H1 (cell line): ENCODE measurements around the gene LMAN2. TPM values are rescaled to one million over a fixed set of nuclear protein-coding genes. Genes with fewer than 3 reads are reported as not detected.

Source experiments
- MAFK ChIP-seq: IDR thresholded peaks from 2 replicates; pipeline ENCODE4 v1.6.1; 2012; ENCODE audit warnings: low read depth, mild to moderate bottlenecking, improper control_type of control experiment, low read length
- TAF1 ChIP-seq: IDR thresholded peaks from 2 replicates; pipeline ENCODE4 v1.6.1; 2011; ENCODE audit warnings: mild to moderate bottlenecking, low read depth, low read length
- TAF7 ChIP-seq: optimal IDR thresholded peaks from 2 replicates; pipeline ENCODE3; 2011; ENCODE audit warnings: low read depth, mild to moderate bottlenecking, inconsistent platforms, low read length, moderate library complexity, borderline replicate concordance
- USF2 ChIP-seq: IDR thresholded peaks from 2 replicates; pipeline ENCODE4 v1.6.1; 2011; ENCODE audit warnings: low read length, improper control_type of control experiment
- polyA plus RNA-seq, 7 experiments: library from polyadenylated mRNA; depleted of rRNA in 3 of 7; stranded (reverse) in 5 of 7; unstranded in 2 of 7; fragments of >200 nt in 5 of 7; fragments of 200-250 nt in 2 of 7; gene quantifications; 1 replicate in 5 of 7; 2 replicates in 1 of 7; 4 replicates in 1 of 7; pipeline versions ENCODE4 v1.2.1 to v1.2.3, GENCODE V29; 2011 to 2013; ENCODE audit warnings: missing spikeins in 2 of 7, mixed read lengths in 2 of 7
- total RNA-seq: library from RNA; stranded (reverse); fragmentation: NEBNext Ultra II Directional; extraction: Animal tissue kit (Norgen Biotek cat#: 25700); gene quantifications from 2 replicates; pipeline ENCODE4 v1.2.1, GENCODE V29; 2021
- TF ChIP-seq, protein P1 (sequence below): IDR thresholded peaks from 2 replicates; pipeline ENCODE4 v1.6.1; 2012; ENCODE audit warnings: low read length, inconsistent platforms
- TF ChIP-seq, protein P2 (sequence below): fragments of 300-600 bp; sonication (generic); IDR thresholded peaks from 2 replicates; pipeline ENCODE4 v1.7.1; 2012; ENCODE audit warnings: low read length, moderate library complexity, mild to moderate bottlenecking, inconsistent platforms; ENCODE audit not compliant: insufficient replicate concordance

LMAN2 gene
- total and polyA plus RNA-seq, 2 of the 8 experiments (the other 6 are each of a cell fraction or from before 2014, with no cell fraction given) = 116 to 225 TPM

GRCh38 chr5:177334781-177335700, 16.4 kb downstream of the LMAN2 start (continued):
- TF ChIP-seq, protein P1, sequence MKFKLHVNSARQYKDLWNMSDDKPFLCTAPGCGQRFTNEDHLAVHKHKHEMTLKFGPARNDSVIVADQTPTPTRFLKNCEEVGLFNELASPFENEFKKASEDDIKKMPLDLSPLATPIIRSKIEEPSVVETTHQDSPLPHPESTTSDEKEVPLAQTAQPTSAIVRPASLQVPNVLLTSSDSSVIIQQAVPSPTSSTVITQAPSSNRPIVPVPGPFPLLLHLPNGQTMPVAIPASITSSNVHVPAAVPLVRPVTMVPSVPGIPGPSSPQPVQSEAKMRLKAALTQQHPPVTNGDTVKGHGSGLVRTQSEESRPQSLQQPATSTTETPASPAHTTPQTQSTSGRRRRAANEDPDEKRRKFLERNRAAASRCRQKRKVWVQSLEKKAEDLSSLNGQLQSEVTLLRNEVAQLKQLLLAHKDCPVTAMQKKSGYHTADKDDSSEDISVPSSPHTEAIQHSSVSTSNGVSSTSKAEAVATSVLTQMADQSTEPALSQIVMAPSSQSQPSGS = no peak
- no peak for TF ChIP-seq TAF1
- TF ChIP-seq TAF7 = no peak
- TF ChIP-seq, protein P2, sequence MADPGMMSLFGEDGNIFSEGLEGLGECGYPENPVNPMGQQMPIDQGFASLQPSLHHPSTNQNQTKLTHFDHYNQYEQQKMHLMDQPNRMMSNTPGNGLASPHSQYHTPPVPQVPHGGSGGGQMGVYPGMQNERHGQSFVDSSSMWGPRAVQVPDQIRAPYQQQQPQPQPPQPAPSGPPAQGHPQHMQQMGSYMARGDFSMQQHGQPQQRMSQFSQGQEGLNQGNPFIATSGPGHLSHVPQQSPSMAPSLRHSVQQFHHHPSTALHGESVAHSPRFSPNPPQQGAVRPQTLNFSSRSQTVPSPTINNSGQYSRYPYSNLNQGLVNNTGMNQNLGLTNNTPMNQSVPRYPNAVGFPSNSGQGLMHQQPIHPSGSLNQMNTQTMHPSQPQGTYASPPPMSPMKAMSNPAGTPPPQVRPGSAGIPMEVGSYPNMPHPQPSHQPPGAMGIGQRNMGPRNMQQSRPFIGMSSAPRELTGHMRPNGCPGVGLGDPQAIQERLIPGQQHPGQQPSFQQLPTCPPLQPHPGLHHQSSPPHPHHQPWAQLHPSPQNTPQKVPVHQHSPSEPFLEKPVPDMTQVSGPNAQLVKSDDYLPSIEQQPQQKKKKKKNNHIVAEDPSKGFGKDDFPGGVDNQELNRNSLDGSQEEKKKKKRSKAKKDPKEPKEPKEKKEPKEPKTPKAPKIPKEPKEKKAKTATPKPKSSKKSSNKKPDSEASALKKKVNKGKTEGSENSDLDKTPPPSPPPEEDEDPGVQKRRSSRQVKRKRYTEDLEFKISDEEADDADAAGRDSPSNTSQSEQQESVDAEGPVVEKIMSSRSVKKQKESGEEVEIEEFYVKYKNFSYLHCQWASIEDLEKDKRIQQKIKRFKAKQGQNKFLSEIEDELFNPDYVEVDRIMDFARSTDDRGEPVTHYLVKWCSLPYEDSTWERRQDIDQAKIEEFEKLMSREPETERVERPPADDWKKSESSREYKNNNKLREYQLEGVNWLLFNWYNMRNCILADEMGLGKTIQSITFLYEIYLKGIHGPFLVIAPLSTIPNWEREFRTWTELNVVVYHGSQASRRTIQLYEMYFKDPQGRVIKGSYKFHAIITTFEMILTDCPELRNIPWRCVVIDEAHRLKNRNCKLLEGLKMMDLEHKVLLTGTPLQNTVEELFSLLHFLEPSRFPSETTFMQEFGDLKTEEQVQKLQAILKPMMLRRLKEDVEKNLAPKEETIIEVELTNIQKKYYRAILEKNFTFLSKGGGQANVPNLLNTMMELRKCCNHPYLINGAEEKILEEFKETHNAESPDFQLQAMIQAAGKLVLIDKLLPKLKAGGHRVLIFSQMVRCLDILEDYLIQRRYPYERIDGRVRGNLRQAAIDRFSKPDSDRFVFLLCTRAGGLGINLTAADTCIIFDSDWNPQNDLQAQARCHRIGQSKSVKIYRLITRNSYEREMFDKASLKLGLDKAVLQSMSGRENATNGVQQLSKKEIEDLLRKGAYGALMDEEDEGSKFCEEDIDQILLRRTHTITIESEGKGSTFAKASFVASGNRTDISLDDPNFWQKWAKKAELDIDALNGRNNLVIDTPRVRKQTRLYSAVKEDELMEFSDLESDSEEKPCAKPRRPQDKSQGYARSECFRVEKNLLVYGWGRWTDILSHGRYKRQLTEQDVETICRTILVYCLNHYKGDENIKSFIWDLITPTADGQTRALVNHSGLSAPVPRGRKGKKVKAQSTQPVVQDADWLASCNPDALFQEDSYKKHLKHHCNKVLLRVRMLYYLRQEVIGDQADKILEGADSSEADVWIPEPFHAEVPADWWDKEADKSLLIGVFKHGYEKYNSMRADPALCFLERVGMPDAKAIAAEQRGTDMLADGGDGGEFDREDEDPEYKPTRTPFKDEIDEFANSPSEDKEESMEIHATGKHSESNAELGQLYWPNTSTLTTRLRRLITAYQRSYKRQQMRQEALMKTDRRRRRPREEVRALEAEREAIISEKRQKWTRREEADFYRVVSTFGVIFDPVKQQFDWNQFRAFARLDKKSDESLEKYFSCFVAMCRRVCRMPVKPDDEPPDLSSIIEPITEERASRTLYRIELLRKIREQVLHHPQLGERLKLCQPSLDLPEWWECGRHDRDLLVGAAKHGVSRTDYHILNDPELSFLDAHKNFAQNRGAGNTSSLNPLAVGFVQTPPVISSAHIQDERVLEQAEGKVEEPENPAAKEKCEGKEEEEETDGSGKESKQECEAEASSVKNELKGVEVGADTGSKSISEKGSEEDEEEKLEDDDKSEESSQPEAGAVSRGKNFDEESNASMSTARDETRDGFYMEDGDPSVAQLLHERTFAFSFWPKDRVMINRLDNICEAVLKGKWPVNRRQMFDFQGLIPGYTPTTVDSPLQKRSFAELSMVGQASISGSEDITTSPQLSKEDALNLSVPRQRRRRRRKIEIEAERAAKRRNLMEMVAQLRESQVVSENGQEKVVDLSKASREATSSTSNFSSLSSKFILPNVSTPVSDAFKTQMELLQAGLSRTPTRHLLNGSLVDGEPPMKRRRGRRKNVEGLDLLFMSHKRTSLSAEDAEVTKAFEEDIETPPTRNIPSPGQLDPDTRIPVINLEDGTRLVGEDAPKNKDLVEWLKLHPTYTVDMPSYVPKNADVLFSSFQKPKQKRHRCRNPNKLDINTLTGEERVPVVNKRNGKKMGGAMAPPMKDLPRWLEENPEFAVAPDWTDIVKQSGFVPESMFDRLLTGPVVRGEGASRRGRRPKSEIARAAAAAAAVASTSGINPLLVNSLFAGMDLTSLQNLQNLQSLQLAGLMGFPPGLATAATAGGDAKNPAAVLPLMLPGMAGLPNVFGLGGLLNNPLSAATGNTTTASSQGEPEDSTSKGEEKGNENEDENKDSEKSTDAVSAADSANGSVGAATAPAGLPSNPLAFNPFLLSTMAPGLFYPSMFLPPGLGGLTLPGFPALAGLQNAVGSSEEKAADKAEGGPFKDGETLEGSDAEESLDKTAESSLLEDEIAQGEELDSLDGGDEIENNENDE = no peak
- no peak for TF ChIP-seq MAFK
- no peak for TF ChIP-seq USF2
